ENCODE measurements around the gene TPCN1. TPM values are rescaled to one million over a fixed set of nuclear protein-coding genes. Genes with fewer than 3 reads are reported as not detected.

Gene TPCN1
- total RNA-seq, 1 donor from 2014 or later = 8.4 TPM

- no peak overlapping the region for H3K27ac Mint-ChIP-seq (ENCODE audit: unreplicated experiment)
- no peaks in the 10 kb centered on the region for H3K4me1 Mint-ChIP-seq (ENCODE audit: unreplicated experiment)
- peaks cover 3% of the 10 kb centered on the region for H3K27me3 Mint-ChIP-seq (ENCODE audit: unreplicated experiment)
- no peaks in the 10 kb centered on the region for H3K36me3 Mint-ChIP-seq (ENCODE audit: low read depth, unreplicated experiment)
- no peaks in the 10 kb centered on the region for H3K9me3 Mint-ChIP-seq (ENCODE audit: unreplicated experiment)
- no peak for TF ChIP-seq CTCF (IDR thresholded peaks at IDR 0.05; ENCODE audit: unreplicated experiment)
- DNase-seq (ENCODE audit: low spot score) = no peak
- no peak overlapping the region for H3K4me3 Mint-ChIP-seq (ENCODE audit: unreplicated experiment)
Observed at GRCh38 chr12:113293100-113293499, 71.8 kb downstream of the TPCN1 start.

GRCh38 chr12:113295886-113296556 is 74.8 kb downstream of the TPCN1 start:
- H3K27me3 Mint-ChIP-seq (ENCODE audit: unreplicated experiment) = peaks cover 2% of the 10 kb centered on the region
- H3K9me3 Mint-ChIP-seq (ENCODE audit: unreplicated experiment) = no peaks in the 10 kb centered on the region
- no peak for DNase-seq (ENCODE audit: low spot score)
- peaks cover 5% of the 10 kb centered on the region for H3K4me1 Mint-ChIP-seq (ENCODE audit: unreplicated experiment)
- H3K36me3 Mint-ChIP-seq (ENCODE audit: low read depth, unreplicated experiment) = peaks cover 4% of the 10 kb centered on the region
- no peak overlapping the region for H3K27ac Mint-ChIP-seq (ENCODE audit: unreplicated experiment)
- H3K4me3 Mint-ChIP-seq (ENCODE audit: unreplicated experiment) = no peak overlapping the region
- no peak for TF ChIP-seq CTCF (IDR thresholded peaks at IDR 0.05; ENCODE audit: unreplicated experiment)

- Mint-ChIP-seq H3K4me3 (ENCODE audit: unreplicated experiment) (no peak overlapping the region), H3K9me3 (ENCODE audit: unreplicated experiment) (no peaks in the 10 kb centered on the region), H3K27me3 (ENCODE audit: unreplicated experiment) (no peaks in the 10 kb centered on the region), H3K4me1 (ENCODE audit: unreplicated experiment) (peaks cover 5% of the 10 kb centered on the region), H3K27ac (ENCODE audit: unreplicated experiment) (no peak overlapping the region), H3K36me3 (ENCODE audit: low read depth, unreplicated experiment) (peaks cover 6% of the 10 kb centered on the region)
- TF ChIP-seq CTCF (IDR thresholded peaks at IDR 0.05; ENCODE audit: unreplicated experiment) = no peak
- DNase-seq (ENCODE audit: low spot score) = no peak
Observed at GRCh38 chr12:113296557-113297213, 75.4 kb downstream of the TPCN1 start.

GRCh38 chr12:113297214-113297587 is 75.9 kb downstream of the TPCN1 start:
- no peak for TF ChIP-seq CTCF (IDR thresholded peaks at IDR 0.05; ENCODE audit: unreplicated experiment)
- Mint-ChIP-seq H3K27ac (ENCODE audit: unreplicated experiment) (no peak overlapping the region), H3K4me1 (ENCODE audit: unreplicated experiment) (peaks cover 5% of the 10 kb centered on the region), H3K36me3 (ENCODE audit: low read depth, unreplicated experiment) (peaks cover 10% of the 10 kb centered on the region), H3K4me3 (ENCODE audit: unreplicated experiment) (no peak overlapping the region), H3K27me3 (ENCODE audit: unreplicated experiment) (no peaks in the 10 kb centered on the region), H3K9me3 (ENCODE audit: unreplicated experiment) (no peaks in the 10 kb centered on the region)
- no peak for DNase-seq (ENCODE audit: low spot score)

Data from endothelial cell (in vitro differentiated cells).